Esophagus muscularis mucosa (tissue), 4 donors: ENCODE data around the gene AP3D1. TPM values are rescaled to one million over a fixed set of nuclear protein-coding genes. Genes with fewer than 3 reads are reported as not detected.

Source experiments
- DNase-seq: peaks from one replicate; pipeline ENCODE4 v3.0.0-alpha.2; 2017; ENCODE audit errors: extremely low spot score
- H3K27ac ChIP-seq, 4 donors: fragments of 200-600 bp; sonication (generic); replicated peaks in 1 of 4; 1 replicate in 3 of 4; 2 replicates in 1 of 4; pipeline ENCODE4 v1.5.1; 2016 to 2019; ENCODE audit warnings: mild to moderate bottlenecking in 1 of 4
- H3K27me3 ChIP-seq, 4 donors: fragments of 200-600 bp; sonication (generic); one replicate each; pipeline versions ENCODE4 v1.5.1 to v1.6.0; 2016 to 2019
- H3K36me3 ChIP-seq, 4 donors: fragments of 200-600 bp; sonication (generic); one replicate each; pipeline ENCODE4 v1.5.1; 2016 to 2019
- H3K4me1 ChIP-seq, 4 donors: fragments of 200-600 bp; sonication (generic); one replicate each; pipeline ENCODE4 v1.5.1; 2016 to 2019
- H3K4me3 ChIP-seq, 4 donors: fragments of 200-600 bp; sonication (generic); 1 replicate in 2 of 4; 2 replicates in 2 of 4; pipeline ENCODE4 v1.5.1; 2016 to 2019; ENCODE audit warnings: mild to moderate bottlenecking in 4 of 4, moderate library complexity in 1 of 4
- H3K9me3 ChIP-seq, 4 donors: fragments of 200-600 bp; sonication (generic); 1 replicate in 3 of 4; 2 replicates in 1 of 4; pipeline ENCODE4 v1.5.1; 2016 to 2019
- CTCF ChIP-seq, 3 experiments: fragments of 200-600 bp in 2 of 3; fragments of 450-650 bp in 1 of 3; sonication (generic) in 2 of 3; IDR thresholded peaks; one replicate each; pipeline ENCODE4 v1.5.1; 2017 to 2019; ENCODE audit warnings: antibody characterized with exemption in 3 of 3, mild to moderate bottlenecking in 2 of 3, moderate library complexity in 1 of 3
- EP300 ChIP-seq: sonication (generic); formaldehyde crosslinking; IDR thresholded peaks from one replicate; pipeline ENCODE4 v1.6.1; 2017; ENCODE audit warnings: antibody characterized with exemption
- POLR2A ChIP-seq: fragments of 450-650 bp; IDR thresholded peaks from one replicate; pipeline ENCODE4 v1.6.1; 2017; ENCODE audit warnings: antibody characterized with exemption, moderate library complexity, mild to moderate bottlenecking, low read depth
- POLR2AphosphoS5 ChIP-seq, 2 donors: sonication (generic); formaldehyde crosslinking; IDR thresholded peaks; one replicate each; pipeline ENCODE4 v1.6.1; 2017; ENCODE audit warnings: antibody characterized with exemption in 2 of 2
- WGBS: methylation state at CpG from one replicate; pipeline ENCODE4 v1.1.5; 2018; 5-methylcytosine and 5-hydroxymethylcytosine counted together
- intact Hi-C: fragments of 100-400 bp; cut with DNase I; formaldehyde crosslinking; loops from one replicate; pipeline ENCODE4 v1.15.1; 2023
- total RNA-seq, 4 donors: library from RNA; depleted of rRNA; stranded (reverse); fragments of >200 nt; gene quantifications; one replicate each; pipeline versions ENCODE4 v1.1.0 to v1.2.1, GENCODE V29; 2016

AP3D1 gene
- total RNA-seq, 4 donors from 2014 or later = 76.0 to 156 (median 93.7) TPM

GRCh38 chr19:2193807-2194206 is 42.4 kb upstream of the AP3D1 start:
- no peak for DNase-seq
- Histone ChIP-seq H3K4me3 (no peak overlapping the region), H3K36me3 (peaks cover 23 to 95% (median 85%) of the 10 kb centered on the region in 4 donors), H3K27me3 (no peaks in the 10 kb centered on the region), H3K9me3 (no peaks in the 10 kb centered on the region), H3K4me1 (peaks cover 11 to 22% (median 13%) of the 10 kb centered on the region in 4 donors), H3K27ac (no peak overlapping the region)
- 94% methylated on average over 15 of the region's 18 CpGs for WGBS
- no peak for TF ChIP-seq EP300
- no peak for TF ChIP-seq POLR2AphosphoS5 (IDR thresholded peaks at IDR 0.05)
- no peak for TF ChIP-seq CTCF (IDR thresholded peaks at IDR 0.05)
- no peak for TF ChIP-seq POLR2A
- intact Hi-C loops = no loop called here

- H3K27me3 ChIP-seq = no peaks in the 10 kb centered on the region
- whole genome bisulfite sequencing = 96% methylated on average over 17 of the region's 17 CpGs
- DNase-seq = no peak
- intact Hi-C loops = no loop called here
- H3K36me3 ChIP-seq = peaks cover 23 to 93% (median 81%) of the 10 kb centered on the region in 4 donors
- no peak overlapping the region for H3K27ac ChIP-seq
- no peak overlapping the region for H3K4me3 ChIP-seq
- no peak for TF ChIP-seq EP300
- TF ChIP-seq CTCF (IDR thresholded peaks at IDR 0.05) = no peak
- H3K4me1 ChIP-seq = peaks cover 19 to 28% (median 23%) of the 10 kb centered on the region in 4 donors
- no peaks in the 10 kb centered on the region for H3K9me3 ChIP-seq
These were observed 41.5 kb upstream of the AP3D1 start for GRCh38 chr19:2192862-2193261.

GRCh38 chr19:2191456-2192310 is 40.3 kb upstream of the AP3D1 start:
- WGBS = 90% methylated on average over 24 of the region's 32 CpGs
- no peaks in the 10 kb centered on the region for H3K9me3 ChIP-seq
- intact Hi-C loops = no loop called here
- H3K27me3 ChIP-seq = no peaks in the 10 kb centered on the region
- no peak for TF ChIP-seq POLR2AphosphoS5 (IDR thresholded peaks at IDR 0.05)
- no peak for TF ChIP-seq POLR2A
- TF ChIP-seq EP300 = no peak
- no peak for TF ChIP-seq CTCF (IDR thresholded peaks at IDR 0.05)
- H3K4me3 ChIP-seq = no peak overlapping the region
- H3K27ac ChIP-seq = no peak overlapping the region
- peaks cover 23 to 81% (median 76%) of the 10 kb centered on the region in 4 donors for H3K36me3 ChIP-seq
- no peak for DNase-seq
- H3K4me1 ChIP-seq = peaks cover 30 to 40% (median 33%) of the 10 kb centered on the region in 4 donors

GRCh38 chr19:2190848-2191455 is 39.6 kb upstream of the AP3D1 start:
- no peak for DNase-seq
- WGBS = 91% methylated on average over 12 of the region's 37 CpGs
- peaks cover 37 to 48% (median 40%) of the 10 kb centered on the region in 4 donors for H3K4me1 ChIP-seq
- H3K9me3 ChIP-seq = no peaks in the 10 kb centered on the region
- no peak overlapping the region for H3K4me3 ChIP-seq
- TF ChIP-seq EP300 = no peak
- TF ChIP-seq POLR2AphosphoS5 (IDR thresholded peaks at IDR 0.05) = no peak
- TF ChIP-seq CTCF (IDR thresholded peaks at IDR 0.05) = no peak
- no peak overlapping the region for H3K27ac ChIP-seq
- H3K27me3 ChIP-seq = no peaks in the 10 kb centered on the region
- peaks cover 23 to 74% (median 70%) of the 10 kb centered on the region in 4 donors for H3K36me3 ChIP-seq
- intact Hi-C loops = no loop called here
